Osteocyte (in vitro differentiated cells): ENCODE data around the gene CTNNA2. TPM values are rescaled to one million over a fixed set of nuclear protein-coding genes. Genes with fewer than 3 reads are reported as not detected.
"Not testable (repeated sequence)": the region's sequence is repeated elsewhere in the genome, so short reads cannot be mapped to it uniquely, and the experiment has no call there.

Experiments used
- DNase-seq: peaks from one replicate; pipeline ENCODE4 v3.0.0; 2021; ENCODE audit warnings: mixed read lengths; ENCODE audit not compliant: unreplicated experiment; ENCODE audit errors: extremely low spot score
- H3K27ac Mint-ChIP-seq: one replicate; pipeline ENCODE4 v1.8.0; 2021; ENCODE audit warnings: mild to moderate bottlenecking, mixed read lengths; ENCODE audit not compliant: unreplicated experiment
- H3K27me3 Mint-ChIP-seq: one replicate; pipeline ENCODE4 v1.8.0; 2021; ENCODE audit warnings: mixed read lengths; ENCODE audit not compliant: unreplicated experiment
- H3K36me3 Mint-ChIP-seq: one replicate; pipeline ENCODE4 v1.8.0; 2021; ENCODE audit warnings: mixed read lengths; ENCODE audit not compliant: unreplicated experiment
- H3K4me1 Mint-ChIP-seq: one replicate; pipeline ENCODE4 v1.8.0; 2021; ENCODE audit warnings: mixed read lengths; ENCODE audit not compliant: unreplicated experiment
- H3K4me3 Mint-ChIP-seq: one replicate; pipeline ENCODE4 v1.8.0; 2021; ENCODE audit warnings: mild to moderate bottlenecking, moderate library complexity, mixed read lengths; ENCODE audit not compliant: unreplicated experiment
- H3K9me3 Mint-ChIP-seq: one replicate; pipeline ENCODE4 v1.8.0; 2021; ENCODE audit warnings: mixed read lengths; ENCODE audit not compliant: unreplicated experiment
- CTCF ChIP-seq: fragments of 200-600 bp; sonication (generic); IDR thresholded peaks from 2 replicates; pipeline ENCODE4 v1.5.0; 2021; ENCODE audit warnings: antibody characterized with exemption, mild to moderate bottlenecking, moderate library complexity
- total RNA-seq: library from RNA; stranded (reverse); gene quantifications from 2 replicates; pipeline ENCODE4 v1.2.1, GENCODE V29; 2021

Gene CTNNA2
- total RNA-seq, 1 donor from 2014 or later: not detected

- TF ChIP-seq CTCF: no peak
- no peak for DNase-seq
- Mint-ChIP-seq H3K27me3 (no peaks in the 10 kb centered on the region), H3K27ac (no peak overlapping the region), H3K4me1 (no peaks in the 10 kb centered on the region), H3K36me3 (no peaks in the 10 kb centered on the region), H3K4me3 (no peak overlapping the region), H3K9me3 (peaks cover 61% of the 10 kb centered on the region)
Observed at GRCh38 chr2:80199504-80199903, 686.7 kb downstream of the CTNNA2 start.

GRCh38 chr2:80203929-80204328 lies 691.1 kb downstream of the CTNNA2 start:
- DNase-seq, H3K4me1 Mint-ChIP-seq, H3K4me3 Mint-ChIP-seq, H3K27me3 Mint-ChIP-seq, H3K27ac Mint-ChIP-seq, H3K36me3 Mint-ChIP-seq: not testable (repeated sequence)
- H3K9me3 Mint-ChIP-seq: peaks cover 59% of the 10 kb centered on the region

- Mint-ChIP-seq H3K36me3 (no peaks in the 10 kb centered on the region), H3K4me1 (no peaks in the 10 kb centered on the region), H3K9me3 (peaks cover 47% of the 10 kb centered on the region), H3K27ac (no peak overlapping the region), H3K27me3 (no peaks in the 10 kb centered on the region), H3K4me3 (no peak overlapping the region)
- no peak for TF ChIP-seq CTCF
- DNase-seq: no peak
Observed at GRCh38 chr2:80205498-80205897, 692.6 kb downstream of the CTNNA2 start.

GRCh38 chr2:80209458-80209857 lies 696.6 kb downstream of the CTNNA2 start:
- Mint-ChIP-seq H3K36me3 (no peaks in the 10 kb centered on the region), H3K27ac (no peak overlapping the region), H3K4me1 (no peaks in the 10 kb centered on the region), H3K4me3 (no peak overlapping the region), H3K27me3 (no peaks in the 10 kb centered on the region), H3K9me3 (peaks cover 43% of the 10 kb centered on the region)
- no peak for DNase-seq
- no peak for TF ChIP-seq CTCF

- Mint-ChIP-seq H3K9me3 (peaks cover 39% of the 10 kb centered on the region), H3K4me1 (no peaks in the 10 kb centered on the region), H3K36me3 (no peaks in the 10 kb centered on the region), H3K27me3 (no peaks in the 10 kb centered on the region), H3K27ac (no peak overlapping the region), H3K4me3 (no peak overlapping the region)
- no peak for TF ChIP-seq CTCF
- no peak for DNase-seq
Observed at GRCh38 chr2:80217446-80217845, 704.6 kb downstream of the CTNNA2 start.

GRCh38 chr2:80222644-80223043 lies 709.8 kb downstream of the CTNNA2 start:
- Mint-ChIP-seq H3K27ac (no peak overlapping the region), H3K4me3 (no peak overlapping the region), H3K4me1 (no peaks in the 10 kb centered on the region), H3K36me3 (no peaks in the 10 kb centered on the region), H3K9me3 (peaks cover 24% of the 10 kb centered on the region), H3K27me3 (no peaks in the 10 kb centered on the region)
- DNase-seq: no peak
- no peak for TF ChIP-seq CTCF
